ENCODE measurements around the gene ZNF778.

DNA sequence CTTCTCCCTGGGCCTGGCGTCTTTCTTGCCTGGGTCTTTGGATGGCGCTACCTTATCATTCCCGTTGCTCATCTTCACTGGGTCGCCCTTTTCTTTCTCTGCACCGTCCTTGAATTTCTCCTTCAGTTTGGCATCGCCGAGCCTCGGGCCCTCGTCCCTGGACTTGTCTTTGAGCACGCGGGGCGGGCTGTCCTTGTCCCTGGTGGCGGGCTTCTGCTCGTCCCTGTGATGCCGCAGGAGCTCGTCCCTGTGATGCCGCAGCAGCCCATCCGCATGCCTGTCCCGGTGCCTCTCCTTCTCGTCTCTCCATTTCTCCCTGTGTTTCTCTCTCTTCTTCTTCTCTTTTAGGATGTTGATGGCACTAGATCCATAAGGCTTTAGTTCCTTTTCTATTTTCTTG lies 64.3 kb downstream of the ZNF778 start:
- TF ChIP-seq, protein P1, sequence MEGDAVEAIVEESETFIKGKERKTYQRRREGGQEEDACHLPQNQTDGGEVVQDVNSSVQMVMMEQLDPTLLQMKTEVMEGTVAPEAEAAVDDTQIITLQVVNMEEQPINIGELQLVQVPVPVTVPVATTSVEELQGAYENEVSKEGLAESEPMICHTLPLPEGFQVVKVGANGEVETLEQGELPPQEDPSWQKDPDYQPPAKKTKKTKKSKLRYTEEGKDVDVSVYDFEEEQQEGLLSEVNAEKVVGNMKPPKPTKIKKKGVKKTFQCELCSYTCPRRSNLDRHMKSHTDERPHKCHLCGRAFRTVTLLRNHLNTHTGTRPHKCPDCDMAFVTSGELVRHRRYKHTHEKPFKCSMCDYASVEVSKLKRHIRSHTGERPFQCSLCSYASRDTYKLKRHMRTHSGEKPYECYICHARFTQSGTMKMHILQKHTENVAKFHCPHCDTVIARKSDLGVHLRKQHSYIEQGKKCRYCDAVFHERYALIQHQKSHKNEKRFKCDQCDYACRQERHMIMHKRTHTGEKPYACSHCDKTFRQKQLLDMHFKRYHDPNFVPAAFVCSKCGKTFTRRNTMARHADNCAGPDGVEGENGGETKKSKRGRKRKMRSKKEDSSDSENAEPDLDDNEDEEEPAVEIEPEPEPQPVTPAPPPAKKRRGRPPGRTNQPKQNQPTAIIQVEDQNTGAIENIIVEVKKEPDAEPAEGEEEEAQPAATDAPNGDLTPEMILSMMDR (IDR thresholded peaks at IDR 0.05; ENCODE audit: borderline replicate concordance, extremely low read depth, low read length, poor library complexity, severe bottlenecking) = no peak
- no peak for TF ChIP-seq EZH2 (IDR thresholded peaks at IDR 0.05; ENCODE audit: borderline replicate concordance, low read depth, low read length, severe bottlenecking)
